Esophagus muscularis mucosa (tissue), 4 donors: ENCODE results near the gene DGAT2.

Experiments
- CTCF ChIP-seq, 3 experiments: fragments of 200-600 bp in 2 of 3; fragments of 450-650 bp in 1 of 3; sonication (generic) in 2 of 3; IDR thresholded peaks; one replicate each; pipeline ENCODE4 v1.5.1; 2017 to 2019; ENCODE audit warnings: antibody characterized with exemption in 3 of 3, mild to moderate bottlenecking in 2 of 3, moderate library complexity in 1 of 3
- EP300 ChIP-seq: sonication (generic); formaldehyde crosslinking; IDR thresholded peaks from one replicate; pipeline ENCODE4 v1.6.1; 2017; ENCODE audit warnings: antibody characterized with exemption
- POLR2A ChIP-seq: fragments of 450-650 bp; IDR thresholded peaks from one replicate; pipeline ENCODE4 v1.6.1; 2017; ENCODE audit warnings: antibody characterized with exemption, moderate library complexity, mild to moderate bottlenecking, low read depth
- POLR2AphosphoS5 ChIP-seq, 2 donors: sonication (generic); formaldehyde crosslinking; IDR thresholded peaks; one replicate each; pipeline ENCODE4 v1.6.1; 2017; ENCODE audit warnings: antibody characterized with exemption in 2 of 2

GRCh38 chr11:75735181-75735845, 33.3 kb upstream of the DGAT2 start:
- TF ChIP-seq POLR2A (no peak), CTCF (IDR thresholded peaks at IDR 0.05) (no peak), POLR2AphosphoS5 (IDR thresholded peaks at IDR 0.05) (no peak), EP300 (no peak)
